Type B pancreatic cell (in vitro differentiated cells): ENCODE results near the gene RXYLT1. TPM values are rescaled to one million over a fixed set of nuclear protein-coding genes. Genes with fewer than 3 reads are reported as not detected.

Experiments used
- DNase-seq: peaks from one replicate; pipeline ENCODE4 v3.0.0; 2021; ENCODE audit warnings: mixed read lengths; ENCODE audit not compliant: unreplicated experiment; ENCODE audit errors: extremely low spot score
- H3K27ac Mint-ChIP-seq: 2 replicates; pipeline ENCODE4 v1.8.0; 2021; ENCODE audit warnings: mild to moderate bottlenecking, mixed read lengths
- H3K27me3 Mint-ChIP-seq: 2 replicates; pipeline ENCODE4 v1.8.0; 2021; ENCODE audit warnings: mixed read lengths
- H3K36me3 Mint-ChIP-seq: 2 replicates; pipeline ENCODE4 v1.8.0; 2021; ENCODE audit warnings: mixed read lengths
- H3K4me1 Mint-ChIP-seq: one replicate; pipeline ENCODE4 v1.8.0; 2021; ENCODE audit warnings: mixed read lengths; ENCODE audit not compliant: unreplicated experiment
- H3K4me3 Mint-ChIP-seq: 2 replicates; pipeline ENCODE4 v1.8.0; 2021; ENCODE audit warnings: mild to moderate bottlenecking, mixed read lengths
- H3K9me3 Mint-ChIP-seq: 2 replicates; pipeline ENCODE4 v1.8.0; 2021; ENCODE audit warnings: mixed read lengths
- CTCF ChIP-seq: fragments of 200-600 bp; sonication (generic); conservative IDR thresholded peaks from 2 replicates; pipeline ENCODE4 v1.5.0; 2021; ENCODE audit warnings: antibody characterized with exemption, mild to moderate bottlenecking
- total RNA-seq: library from RNA; stranded (reverse); gene quantifications from 2 replicates; pipeline ENCODE4 v1.2.1, GENCODE V29; 2021; ENCODE audit warnings: low replicate concordance

RXYLT1 gene
- total RNA-seq, 1 donor from 2014 or later: 19.2 TPM

DNA sequence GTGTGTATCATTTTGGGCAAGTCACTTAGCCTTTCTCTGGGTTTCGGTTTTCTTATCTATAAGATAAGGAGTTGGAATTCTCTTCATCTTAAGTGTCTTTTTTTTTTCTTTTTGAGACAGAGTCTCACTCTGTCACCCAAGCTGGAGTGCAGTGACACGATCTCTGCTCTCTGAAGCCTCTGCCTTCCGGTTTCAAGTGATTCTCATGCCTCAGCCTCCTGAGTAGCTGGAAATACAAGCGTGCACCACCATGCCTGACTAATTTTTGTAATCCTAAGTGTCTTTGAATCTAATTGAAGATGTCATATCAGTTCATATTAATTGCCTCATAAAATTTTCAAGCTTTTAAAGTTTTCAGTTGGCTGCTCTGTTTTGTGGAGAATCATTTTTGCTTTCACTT lies 68.7 kb downstream of the RXYLT1 start:
- Mint-ChIP-seq H3K27ac (no peak overlapping the region), H3K9me3 (no peaks in the 10 kb centered on the region), H3K4me3 (no peak overlapping the region), H3K4me1 (peaks cover 34% of the 10 kb centered on the region), H3K36me3 (peaks cover 3% of the 10 kb centered on the region), H3K27me3 (no peaks in the 10 kb centered on the region)
- no peak for DNase-seq
- TF ChIP-seq CTCF: no peak

DNA sequence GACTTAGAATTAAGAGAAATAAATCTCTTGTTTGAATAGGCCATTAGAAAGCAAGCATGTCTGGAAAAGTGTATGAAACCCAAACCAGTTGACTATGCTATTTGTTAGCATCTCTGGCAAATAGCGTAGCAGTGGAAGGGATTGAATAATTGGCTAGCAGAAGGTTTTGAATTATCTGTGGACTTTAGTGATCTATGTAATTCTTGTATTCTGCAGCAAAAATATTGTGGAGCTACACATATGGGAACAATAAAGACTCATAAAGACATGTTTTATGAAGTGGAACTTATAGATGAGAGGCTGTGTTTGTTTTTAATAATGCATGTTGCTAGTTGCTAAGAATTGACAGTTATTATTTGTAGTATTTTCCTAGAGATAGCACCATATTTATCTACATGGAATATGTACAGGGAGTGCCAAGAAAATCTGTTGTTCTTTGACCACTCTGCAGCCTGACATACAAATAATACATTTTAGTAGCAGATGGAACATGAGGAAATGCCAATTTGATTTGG lies 69.5 kb downstream of the RXYLT1 start:
- H3K27me3 Mint-ChIP-seq: no peaks in the 10 kb centered on the region
- no peak overlapping the region for H3K27ac Mint-ChIP-seq
- H3K4me3 Mint-ChIP-seq: no peak overlapping the region
- DNase-seq: no peak
- TF ChIP-seq CTCF: no peak
- peaks cover 3% of the 10 kb centered on the region for H3K36me3 Mint-ChIP-seq
- no peaks in the 10 kb centered on the region for H3K9me3 Mint-ChIP-seq
- peaks cover 34% of the 10 kb centered on the region for H3K4me1 Mint-ChIP-seq

DNA sequence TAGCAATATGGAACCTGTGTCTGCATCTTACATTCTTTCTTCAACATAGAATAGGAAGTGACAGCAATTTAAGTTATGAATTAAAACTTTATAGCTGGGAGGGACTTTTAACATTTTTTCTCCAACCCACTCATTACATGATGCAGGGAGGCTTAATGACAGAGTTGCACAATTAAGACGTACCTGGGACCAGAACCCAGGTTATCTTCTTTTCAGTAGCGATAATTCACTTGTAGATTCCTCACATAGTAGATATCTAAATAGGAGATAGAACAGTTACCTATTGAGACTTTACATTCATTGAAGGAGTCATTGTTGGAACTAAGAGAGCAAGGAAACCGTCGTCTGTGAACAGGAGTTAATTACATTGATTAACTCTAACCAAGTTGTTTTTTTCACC lies 69.9 kb downstream of the RXYLT1 start:
- peaks cover 3% of the 10 kb centered on the region for H3K36me3 Mint-ChIP-seq
- H3K4me1 Mint-ChIP-seq: peaks cover 34% of the 10 kb centered on the region
- TF ChIP-seq CTCF: no peak
- no peak for DNase-seq
- no peaks in the 10 kb centered on the region for H3K9me3 Mint-ChIP-seq
- no peaks in the 10 kb centered on the region for H3K27me3 Mint-ChIP-seq
- H3K27ac Mint-ChIP-seq: no peak overlapping the region
- H3K4me3 Mint-ChIP-seq: no peak overlapping the region

DNA sequence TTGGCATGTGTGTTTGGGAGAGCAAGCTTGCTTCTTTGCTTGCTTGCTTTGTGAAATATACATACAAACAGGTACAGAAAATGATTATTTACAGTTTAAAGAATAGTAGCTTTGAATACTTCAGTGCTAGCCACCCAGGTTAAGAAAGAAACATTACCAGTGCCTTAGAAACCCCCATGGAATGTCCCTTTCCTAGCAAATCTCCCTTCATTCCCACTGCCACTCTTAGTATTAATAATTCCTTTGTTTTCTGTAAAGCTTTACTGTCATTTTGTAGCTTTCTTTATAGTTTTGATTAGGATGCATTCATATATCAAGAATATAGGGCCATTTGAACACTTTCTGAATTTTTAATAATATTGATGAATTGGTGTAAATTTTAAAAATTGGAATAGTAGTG lies 74.3 kb downstream of the RXYLT1 start:
- H3K4me1 Mint-ChIP-seq: peaks cover 12% of the 10 kb centered on the region
- no peaks in the 10 kb centered on the region for H3K36me3 Mint-ChIP-seq
- no peak for TF ChIP-seq CTCF
- no peak for DNase-seq
- H3K27ac Mint-ChIP-seq: no peak overlapping the region
- H3K27me3 Mint-ChIP-seq: no peaks in the 10 kb centered on the region
- H3K4me3 Mint-ChIP-seq: no peak overlapping the region
- H3K9me3 Mint-ChIP-seq: no peaks in the 10 kb centered on the region

- H3K27me3 Mint-ChIP-seq: no peaks in the 10 kb centered on the region
- H3K36me3 Mint-ChIP-seq: no peaks in the 10 kb centered on the region
- H3K4me3 Mint-ChIP-seq: no peak overlapping the region
- no peak for TF ChIP-seq CTCF
- no peak overlapping the region for H3K27ac Mint-ChIP-seq
- H3K4me1 Mint-ChIP-seq: no peaks in the 10 kb centered on the region
- H3K9me3 Mint-ChIP-seq: no peaks in the 10 kb centered on the region
- DNase-seq: no peak
These were observed 75.6 kb downstream of the RXYLT1 start for GRCh38 chr12:63855299-63855698.
